Esophagus muscularis mucosa (tissue), 3 donors: ENCODE data around the gene MGAT4B.

Experiments used
- POLR2A ChIP-seq: fragments of 450-650 bp; IDR thresholded peaks from one replicate; pipeline ENCODE4 v1.6.1; 2017; ENCODE audit warnings: antibody characterized with exemption, moderate library complexity, mild to moderate bottlenecking, low read depth
- TF ChIP-seq, protein P1 (sequence below), 3 experiments: fragments of 200-600 bp in 2 of 3; fragments of 450-650 bp in 1 of 3; sonication (generic) in 2 of 3; IDR thresholded peaks; one replicate each; pipeline ENCODE4 v1.5.1; 2017 to 2019; ENCODE audit warnings: antibody characterized with exemption in 3 of 3, mild to moderate bottlenecking in 2 of 3, moderate library complexity in 1 of 3

DNA sequence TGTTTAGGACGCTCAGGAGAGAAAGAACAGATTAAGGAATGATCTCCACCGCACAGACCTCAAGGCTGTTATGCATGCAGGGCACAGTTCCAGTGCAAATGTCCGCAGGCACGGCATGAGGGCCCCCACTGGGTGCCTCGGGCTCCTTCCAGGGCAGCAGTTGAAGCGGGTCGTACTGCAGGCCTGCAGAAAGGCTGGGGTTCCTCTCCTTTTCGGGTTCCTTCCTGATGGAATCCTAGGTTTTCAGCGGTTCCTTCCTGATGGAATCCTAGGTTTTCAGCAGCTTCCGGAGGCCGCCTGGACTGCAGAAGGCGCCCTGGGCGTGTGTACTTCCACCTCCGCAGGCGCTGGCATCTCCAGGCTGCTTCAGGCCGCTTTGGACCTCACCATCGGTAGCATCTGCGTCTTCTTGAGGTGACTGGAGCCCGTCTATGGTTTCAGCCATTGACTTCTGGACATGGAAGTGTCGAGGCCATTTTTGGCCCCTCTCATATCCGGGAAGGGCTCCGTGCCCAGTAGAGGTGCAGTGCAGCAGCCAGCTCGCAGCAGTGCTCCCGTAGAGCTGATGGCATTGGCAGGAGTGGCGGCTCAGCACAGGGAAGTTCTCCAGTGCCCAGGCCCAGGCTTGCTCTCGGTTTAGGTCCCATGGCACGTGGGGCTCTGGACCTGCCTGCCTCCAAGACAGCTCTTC, 5.6 kb upstream of the MGAT4B start:
- TF ChIP-seq, protein P1, sequence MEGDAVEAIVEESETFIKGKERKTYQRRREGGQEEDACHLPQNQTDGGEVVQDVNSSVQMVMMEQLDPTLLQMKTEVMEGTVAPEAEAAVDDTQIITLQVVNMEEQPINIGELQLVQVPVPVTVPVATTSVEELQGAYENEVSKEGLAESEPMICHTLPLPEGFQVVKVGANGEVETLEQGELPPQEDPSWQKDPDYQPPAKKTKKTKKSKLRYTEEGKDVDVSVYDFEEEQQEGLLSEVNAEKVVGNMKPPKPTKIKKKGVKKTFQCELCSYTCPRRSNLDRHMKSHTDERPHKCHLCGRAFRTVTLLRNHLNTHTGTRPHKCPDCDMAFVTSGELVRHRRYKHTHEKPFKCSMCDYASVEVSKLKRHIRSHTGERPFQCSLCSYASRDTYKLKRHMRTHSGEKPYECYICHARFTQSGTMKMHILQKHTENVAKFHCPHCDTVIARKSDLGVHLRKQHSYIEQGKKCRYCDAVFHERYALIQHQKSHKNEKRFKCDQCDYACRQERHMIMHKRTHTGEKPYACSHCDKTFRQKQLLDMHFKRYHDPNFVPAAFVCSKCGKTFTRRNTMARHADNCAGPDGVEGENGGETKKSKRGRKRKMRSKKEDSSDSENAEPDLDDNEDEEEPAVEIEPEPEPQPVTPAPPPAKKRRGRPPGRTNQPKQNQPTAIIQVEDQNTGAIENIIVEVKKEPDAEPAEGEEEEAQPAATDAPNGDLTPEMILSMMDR (IDR thresholded peaks at IDR 0.05) = no peak
- no peak for TF ChIP-seq POLR2A
